ENCODE data around the gene PRSS16. TPM values are rescaled to one million over a fixed set of nuclear protein-coding genes. Genes with fewer than 3 reads are reported as not detected.

Gene PRSS16
- total and polyA plus RNA-seq, 9 of the 15 experiments (the other 6 are each of a cell fraction or from before 2014, with no cell fraction given), result 4.5 to 21.3 (median 12.1) TPM

GRCh38 chr6:27297484-27297856 lies 50.0 kb downstream of the PRSS16 start (continued):
- 0 out of 2 replicates have a peak, but pooled peaks have one; percentile 4 for TF ChIP-seq ARID1B (IDR thresholded peaks at IDR 0.05)
- TF ChIP-seq ZBTB2 (IDR thresholded peaks at IDR 0.05), result 0 out of 2 replicates have a peak, but pooled peaks have one; percentile 13
- TF ChIP-seq XRCC5 (IDR thresholded peaks at IDR 0.05; ENCODE audit: low read depth, low read length), result no peak
- TF ChIP-seq CHD2 (IDR thresholded peaks at IDR 0.05; ENCODE audit: low read depth, low read length), result no peak
- no peak for TF ChIP-seq E4F1 (CRISPR knock-in tag; IDR thresholded peaks at IDR 0.05; ENCODE audit: borderline replicate concordance)
- no peak for TF ChIP-seq ZNF609 (CRISPR knock-in tag; IDR thresholded peaks at IDR 0.05; ENCODE audit: borderline replicate concordance)
- peak; percentile 84; the same call in 1 of the 2 replicates for TF ChIP-seq HDGF (IDR thresholded peaks at IDR 0.05)
- peak; percentile 5; the same call in 1 of the 2 replicates for TF ChIP-seq GABPA (tag; conservative IDR thresholded peaks at IDR 0.05; ENCODE audit: low read depth)
- TF ChIP-seq NKRF (IDR thresholded peaks at IDR 0.05; ENCODE audit: borderline replicate concordance), result peak; percentile 65
- TF ChIP-seq NCOR1 (IDR thresholded peaks at IDR 0.05), result 0 out of 2 replicates have a peak, but pooled peaks have one; percentile 8
- TF ChIP-seq ASH1L (IDR thresholded peaks at IDR 0.05; ENCODE audit: borderline replicate concordance, low read depth, partially characterized antibody), result peak; percentile 14
- TF ChIP-seq, protein P1, sequence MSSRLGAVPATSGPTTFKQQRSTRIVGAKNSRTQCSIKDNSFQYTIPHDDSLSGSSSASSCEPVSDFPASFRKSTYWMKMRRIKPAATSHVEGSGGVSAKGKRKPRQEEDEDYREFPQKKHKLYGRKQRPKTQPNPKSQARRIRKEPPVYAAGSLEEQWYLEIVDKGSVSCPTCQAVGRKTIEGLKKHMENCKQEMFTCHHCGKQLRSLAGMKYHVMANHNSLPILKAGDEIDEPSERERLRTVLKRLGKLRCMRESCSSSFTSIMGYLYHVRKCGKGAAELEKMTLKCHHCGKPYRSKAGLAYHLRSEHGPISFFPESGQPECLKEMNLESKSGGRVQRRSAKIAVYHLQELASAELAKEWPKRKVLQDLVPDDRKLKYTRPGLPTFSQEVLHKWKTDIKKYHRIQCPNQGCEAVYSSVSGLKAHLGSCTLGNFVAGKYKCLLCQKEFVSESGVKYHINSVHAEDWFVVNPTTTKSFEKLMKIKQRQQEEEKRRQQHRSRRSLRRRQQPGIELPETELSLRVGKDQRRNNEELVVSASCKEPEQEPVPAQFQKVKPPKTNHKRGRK (tag; IDR thresholded peaks at IDR 0.05), result peak; percentile 96
- TF ChIP-seq LARP7 (IDR thresholded peaks at IDR 0.05), result 0 out of 2 replicates have a peak, but pooled peaks have one; percentile 64
- TF ChIP-seq ZNF384 (IDR thresholded peaks at IDR 0.05; ENCODE audit: low read depth, low read length), result 0 out of 2 replicates have a peak, but pooled peaks have one; percentile 13
- TF ChIP-seq ZNF785 (CRISPR knock-in tag; IDR thresholded peaks at IDR 0.05), result no peak
- TF ChIP-seq HLTF (IDR thresholded peaks at IDR 0.05), result 0 out of 2 replicates have a peak, but pooled peaks have one; percentile 18
- 0 out of 2 replicates have a peak, but pooled peaks have one; percentile 20 for TF ChIP-seq SNIP1 (IDR thresholded peaks at IDR 0.05; ENCODE audit: low read depth)

Data from K562 (cell line).